Thyroid gland (tissue), 4 donors: ENCODE results near the gene AR.

Source experiments
- CTCF ChIP-seq, 6 experiments: fragments of 200-600 bp in 3 of 6; fragments of 450-650 bp in 3 of 6; sonication (generic) in 3 of 6; IDR thresholded peaks; one replicate each; pipeline ENCODE4 v1.5.1; 2016 to 2019; ENCODE audit warnings: antibody characterized with exemption in 6 of 6, mild to moderate bottlenecking in 2 of 6, inconsistent platforms in 1 of 6, moderate library complexity in 1 of 6
- POLR2A ChIP-seq, 2 donors: fragments of 450-650 bp; IDR thresholded peaks; one replicate each; pipeline ENCODE4 v1.6.1; 2017; ENCODE audit warnings: antibody characterized with exemption in 2 of 2, mild to moderate bottlenecking in 2 of 2, moderate library complexity in 1 of 2

- TF ChIP-seq CTCF (IDR thresholded peaks at IDR 0.05) (no peak), POLR2A (IDR thresholded peaks at IDR 0.05) (no peak)
These were observed 40.8 kb upstream of the AR start for GRCh38 chrX:67503004-67503403.
